Thoracic aorta (tissue), 2 donors: ENCODE results near the gene MARCHF10. TPM values are rescaled to one million over a fixed set of nuclear protein-coding genes. Genes with fewer than 3 reads are reported as not detected.

ENCODE experiments used
- ATAC-seq: fragments of 150-250 bp; one replicate; pipeline ENCODE4 v1.8.0; 2017; ENCODE audit warnings: low read depth; ENCODE audit not compliant: insufficient number of reproducible peaks, low FRiP score
- DNase-seq: peaks from one replicate; pipeline ENCODE4 v3.0.0-alpha.2; 2020; ENCODE audit warnings: low spot score
- H3K27ac ChIP-seq, 2 donors: fragments of 200-600 bp; sonication (generic); 1 replicate in 1 of 2; 2 replicates in 1 of 2; pipeline ENCODE4 v1.5.1; 2016; ENCODE audit warnings: mild to moderate bottlenecking in 2 of 2, moderate library complexity in 2 of 2
- H3K27me3 ChIP-seq: fragments of 200-600 bp; sonication (generic); replicated peaks from 2 replicates; pipeline ENCODE4 v1.6.0; 2016; ENCODE audit warnings: mild to moderate bottlenecking; ENCODE audit not compliant: insufficient read depth
- H3K36me3 ChIP-seq: fragments of 200-600 bp; sonication (generic); one replicate; pipeline ENCODE4 v1.5.1; 2016
- H3K4me1 ChIP-seq, 2 donors: fragments of 200-600 bp; sonication (generic); 1 replicate in 1 of 2; 2 replicates in 1 of 2; pipeline versions ENCODE4 v1.5.1 to v1.6.0; 2016; ENCODE audit warnings: low read depth in 2 of 2, mild to moderate bottlenecking in 1 of 2; ENCODE audit not compliant: control insufficient read depth in 1 of 2
- H3K4me3 ChIP-seq: fragments of 200-600 bp; sonication (generic); 2 replicates; pipeline ENCODE4 v1.5.1; 2016; ENCODE audit warnings: mild to moderate bottlenecking
- H3K9me3 ChIP-seq: fragments of 200-600 bp; sonication (generic); 2 replicates; pipeline ENCODE4 v1.5.1; 2016
- CTCF ChIP-seq: fragments of 200-600 bp; sonication (generic); IDR thresholded peaks from one replicate; pipeline ENCODE4 v1.5.1; 2019; ENCODE audit warnings: antibody characterized with exemption
- total RNA-seq, 2 donors: library from RNA; depleted of rRNA; stranded (reverse); fragments of >200 nt; gene quantifications; one replicate each; pipeline versions ENCODE4 v1.1.0 to v1.2.3, GENCODE V29; 2016

Gene MARCHF10
- total RNA-seq, 2 donors from 2014 or later = not detected

- no peak for TF ChIP-seq CTCF
- no peak for ATAC-seq
Observed at GRCh38 chr17:62745806-62746205, 62.3 kb downstream of the MARCHF10 start.

GRCh38 chr17:62744259-62744658 is 63.9 kb downstream of the MARCHF10 start:
- H3K27ac ChIP-seq = no peak overlapping the region
- H3K9me3 ChIP-seq = no peaks in the 10 kb centered on the region
- no peak for DNase-seq
- H3K4me1 ChIP-seq = no peaks in the 10 kb centered on the region
- no peak overlapping the region for H3K4me3 ChIP-seq
- no peak for ATAC-seq
- TF ChIP-seq CTCF = no peak
- no peaks in the 10 kb centered on the region for H3K27me3 ChIP-seq
- H3K36me3 ChIP-seq = no peaks in the 10 kb centered on the region

More at GRCh38 chr17:62745806-62746205, 62.3 kb downstream of the MARCHF10 start:
- Histone ChIP-seq H3K4me3 (no peak overlapping the region), H3K4me1 (no peaks in the 10 kb centered on the region), H3K9me3 (no peaks in the 10 kb centered on the region), H3K27me3 (no peaks in the 10 kb centered on the region), H3K27ac (no peak overlapping the region), H3K36me3 (no peaks in the 10 kb centered on the region)
- DNase-seq = no peak

- Histone ChIP-seq H3K27me3 (no peaks in the 10 kb centered on the region), H3K36me3 (no peaks in the 10 kb centered on the region), H3K9me3 (no peaks in the 10 kb centered on the region), H3K27ac (no peak overlapping the region), H3K4me1 (no peaks in the 10 kb centered on the region), H3K4me3 (no peak overlapping the region)
- no peak for TF ChIP-seq CTCF
- no peak for ATAC-seq
- DNase-seq = no peak
Observed at GRCh38 chr17:62741290-62741689, 66.8 kb downstream of the MARCHF10 start.

- H3K4me1 ChIP-seq = no peaks in the 10 kb centered on the region
- H3K36me3 ChIP-seq = no peaks in the 10 kb centered on the region
- no peaks in the 10 kb centered on the region for H3K27me3 ChIP-seq
- H3K4me3 ChIP-seq = no peak overlapping the region
- DNase-seq = no peak
- no peak overlapping the region for H3K27ac ChIP-seq
- no peak for TF ChIP-seq CTCF
- H3K9me3 ChIP-seq = no peaks in the 10 kb centered on the region
- ATAC-seq = no peak
Observed at GRCh38 chr17:62739645-62740388, 68.3 kb downstream of the MARCHF10 start.

GRCh38 chr17:62738281-62738680 is 69.8 kb downstream of the MARCHF10 start:
- H3K4me3 ChIP-seq = no peak overlapping the region
- no peak for TF ChIP-seq CTCF
- H3K4me1 ChIP-seq = no peaks in the 10 kb centered on the region
- H3K27ac ChIP-seq = no peak overlapping the region
- H3K9me3 ChIP-seq = no peaks in the 10 kb centered on the region
- DNase-seq (no peak), ATAC-seq (no peak)
- no peaks in the 10 kb centered on the region for H3K27me3 ChIP-seq
- no peaks in the 10 kb centered on the region for H3K36me3 ChIP-seq
